GM18858 (cell line): ENCODE results near the gene ABHD6.
"Not testable (repeated sequence)": the region's sequence is repeated elsewhere in the genome, so short reads cannot be mapped to it uniquely, and the experiment has no call there.

Source experiments
- ATAC-seq: cut with Tn5 transposase; IDR thresholded peaks from one replicate; pipeline ENCODE4 v1.9.1; 2021; ENCODE audit not compliant: unreplicated experiment

ABHD6 gene, protein sequence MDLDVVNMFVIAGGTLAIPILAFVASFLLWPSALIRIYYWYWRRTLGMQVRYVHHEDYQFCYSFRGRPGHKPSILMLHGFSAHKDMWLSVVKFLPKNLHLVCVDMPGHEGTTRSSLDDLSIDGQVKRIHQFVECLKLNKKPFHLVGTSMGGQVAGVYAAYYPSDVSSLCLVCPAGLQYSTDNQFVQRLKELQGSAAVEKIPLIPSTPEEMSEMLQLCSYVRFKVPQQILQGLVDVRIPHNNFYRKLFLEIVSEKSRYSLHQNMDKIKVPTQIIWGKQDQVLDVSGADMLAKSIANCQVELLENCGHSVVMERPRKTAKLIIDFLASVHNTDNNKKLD

GRCh38 chr3:58237238-58237940 lies at the start of gene ABHD6:
Gene ABHD6, plus strand, starts transcription at chr3:58237792. Its CDS starts 18,795 bp downstream, at chr3:58256587.
- peak; percentile 43 for ATAC-seq

DNA sequence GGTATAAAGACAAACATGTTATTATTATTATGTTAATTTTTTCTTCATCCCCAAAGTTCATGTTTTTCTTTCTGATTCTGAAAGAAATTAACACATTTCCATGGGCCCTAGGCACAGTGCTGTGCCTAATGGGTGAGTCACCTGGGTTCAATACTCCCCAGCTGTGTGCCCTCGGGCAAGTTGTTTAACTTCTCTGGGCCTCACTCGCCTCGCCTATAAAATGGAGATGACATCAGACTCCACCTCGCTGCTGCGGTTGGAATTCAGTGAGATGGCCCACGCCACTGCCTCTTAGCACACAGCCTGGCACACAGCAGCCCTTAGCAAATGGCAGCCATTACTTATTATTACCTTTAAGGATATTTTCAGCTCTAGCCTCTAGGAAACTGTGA lies 49.4 kb upstream of the ABHD6 start:
- ATAC-seq: no peak

DNA sequence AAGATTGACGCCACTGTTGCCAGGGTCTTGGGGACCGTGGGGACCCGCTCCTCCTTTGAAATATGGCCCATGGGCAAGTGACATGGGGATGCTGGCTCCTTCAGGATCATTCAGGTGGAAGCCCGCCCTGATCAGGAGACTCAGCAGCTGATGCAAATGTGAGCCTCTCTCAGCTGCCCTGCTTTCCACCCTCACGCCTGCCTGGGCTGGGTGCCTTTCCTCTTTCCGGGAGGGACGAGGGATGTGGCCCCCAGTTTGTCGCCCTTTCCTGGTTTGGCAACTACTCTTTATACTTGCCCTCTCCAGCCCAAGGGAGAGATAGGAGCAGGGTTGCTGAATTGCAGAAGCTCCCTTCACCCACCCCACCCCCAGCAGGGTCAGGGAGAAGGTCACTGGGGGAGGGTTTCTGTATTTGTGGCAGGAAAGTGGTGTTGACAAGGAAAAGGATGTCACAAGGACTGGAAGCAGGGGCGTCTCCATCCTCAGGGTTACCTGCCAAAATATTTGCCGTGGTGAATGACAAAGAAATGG lies 48.6 kb upstream of the ABHD6 start:
- no peak for ATAC-seq

DNA sequence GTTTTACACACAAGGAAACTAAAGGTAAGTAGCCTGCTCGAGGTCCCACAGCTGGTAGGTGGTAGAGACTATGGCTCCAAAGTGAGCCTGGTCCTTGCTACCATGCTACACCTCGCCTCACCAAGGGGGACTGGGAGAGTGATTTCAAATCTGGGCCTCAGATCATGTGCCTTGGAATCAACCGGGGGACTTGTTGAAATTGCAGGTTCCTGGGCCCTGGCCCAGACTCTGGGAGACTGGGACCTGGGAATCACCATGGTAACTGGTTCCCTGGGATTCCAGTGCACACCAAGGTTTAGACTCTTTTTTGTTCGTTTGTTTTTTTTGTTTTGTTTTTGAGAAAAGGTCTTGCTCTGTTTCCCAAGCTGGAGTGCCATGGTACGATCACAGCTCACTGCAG lies 47.9 kb upstream of the ABHD6 start:
- ATAC-seq: no peak

GRCh38 chr3:58190291-58190690 lies 47.3 kb upstream of the ABHD6 start:
- ATAC-seq: no peak

DNA sequence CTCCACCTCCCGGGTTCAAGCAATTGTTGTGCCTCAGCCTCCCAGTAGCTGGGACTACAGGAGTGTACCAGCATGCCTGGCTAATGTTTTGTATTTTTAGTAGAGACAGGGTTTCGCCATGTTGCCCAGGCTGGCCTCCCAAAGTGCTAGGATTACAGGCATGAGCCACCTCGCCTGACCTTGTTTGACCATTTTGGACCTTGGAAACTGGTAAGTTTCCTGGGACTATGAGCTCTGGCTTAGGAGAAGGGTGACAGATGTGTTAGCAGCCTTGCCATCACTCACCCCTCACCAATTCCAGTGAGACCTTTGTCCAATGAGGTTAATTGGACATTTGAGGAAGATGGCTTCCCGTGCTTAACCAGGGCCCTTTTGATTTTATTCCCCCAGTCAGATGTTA lies 46.7 kb upstream of the ABHD6 start:
- ATAC-seq: no peak

- no peak for ATAC-seq
Measured at GRCh38 chr3:58191361-58191991, 46.1 kb upstream of the ABHD6 start.

GRCh38 chr3:58192069-58192468 lies 45.5 kb upstream of the ABHD6 start:
- ATAC-seq: no peak

DNA sequence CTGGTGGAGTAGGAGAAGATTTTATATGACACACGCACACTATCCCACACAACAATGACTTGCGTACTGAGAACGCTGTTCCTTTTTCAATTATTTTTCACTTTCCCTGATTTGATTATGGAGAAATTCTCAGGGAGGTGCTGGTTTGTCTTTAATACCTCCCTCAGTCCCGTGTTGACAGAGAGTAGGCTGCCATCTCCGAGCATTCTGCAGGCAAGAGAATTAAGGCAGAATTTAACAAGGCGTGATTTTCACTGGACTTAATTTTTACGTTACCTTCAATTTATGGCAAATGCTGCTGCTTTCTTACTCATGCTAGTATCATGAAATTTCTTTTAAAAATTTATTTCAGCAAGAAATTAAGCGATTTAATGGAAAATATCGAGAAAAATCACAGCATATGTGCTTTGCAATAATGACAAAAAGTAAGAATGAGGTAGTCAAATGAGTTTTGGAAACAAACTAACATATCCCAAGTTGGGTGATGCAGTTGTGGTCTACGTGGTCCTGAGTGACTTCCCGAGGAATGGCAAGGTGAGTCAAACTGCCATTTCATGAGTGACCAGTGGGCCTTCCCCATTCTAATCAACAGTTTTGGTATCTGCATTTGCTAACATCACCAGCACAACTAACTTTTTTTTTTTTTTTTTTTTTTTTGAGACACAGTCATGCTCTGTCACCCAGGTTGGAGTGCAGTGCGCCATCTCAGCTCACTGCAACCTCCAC lies 43.7 kb upstream of the ABHD6 start:
- no peak for ATAC-seq

DNA sequence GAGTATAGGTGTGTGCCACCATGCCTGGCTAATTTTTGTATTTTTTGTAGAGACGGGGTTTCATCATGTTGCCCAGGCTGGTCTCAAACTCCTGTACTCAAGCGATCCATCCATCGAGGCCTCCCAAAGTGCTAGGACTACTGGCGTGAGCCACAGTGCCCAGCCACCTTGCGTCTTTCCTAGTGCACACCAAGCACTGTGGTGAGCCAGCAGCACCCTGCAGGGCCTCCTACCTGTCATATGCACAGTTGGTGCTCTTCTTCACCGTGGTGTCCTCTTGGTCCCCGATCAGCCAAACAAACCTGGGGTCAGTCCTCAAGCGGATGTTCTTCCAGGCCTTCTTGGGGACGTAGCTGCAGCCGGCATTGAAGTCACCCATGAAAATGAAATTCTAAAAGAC lies 40.0 kb upstream of the ABHD6 start:
- no peak for ATAC-seq

DNA sequence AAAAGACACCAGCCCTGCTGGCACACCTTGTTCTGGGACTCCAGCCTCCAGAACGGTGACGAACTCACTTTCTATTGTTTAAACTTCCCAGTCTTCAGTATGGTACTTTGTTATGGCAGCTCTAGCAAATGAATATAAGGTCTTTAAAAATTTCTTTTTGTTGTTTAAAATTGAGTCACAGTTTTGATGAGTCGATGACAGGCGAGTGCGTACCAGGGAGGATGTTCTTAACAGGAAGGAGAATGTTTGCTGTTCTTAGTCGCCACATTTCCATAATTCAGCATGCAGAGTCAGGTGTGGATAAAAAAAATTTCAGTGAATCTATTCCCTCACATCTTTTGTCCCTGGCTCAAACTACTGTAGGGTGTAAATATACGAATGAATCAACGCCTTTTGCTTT lies 39.2 kb upstream of the ABHD6 start:
- no peak for ATAC-seq

GRCh38 chr3:58198804-58199203 lies 38.8 kb upstream of the ABHD6 start:
- ATAC-seq: no peak

GRCh38 chr3:58200121-58200709 lies 37.4 kb upstream of the ABHD6 start:
- no peak for ATAC-seq

GRCh38 chr3:58200846-58201355 lies 36.7 kb upstream of the ABHD6 start:
- no peak for ATAC-seq

- ATAC-seq: not testable (repeated sequence)
Measured at GRCh38 chr3:58201451-58201850, 36.1 kb upstream of the ABHD6 start.

DNA sequence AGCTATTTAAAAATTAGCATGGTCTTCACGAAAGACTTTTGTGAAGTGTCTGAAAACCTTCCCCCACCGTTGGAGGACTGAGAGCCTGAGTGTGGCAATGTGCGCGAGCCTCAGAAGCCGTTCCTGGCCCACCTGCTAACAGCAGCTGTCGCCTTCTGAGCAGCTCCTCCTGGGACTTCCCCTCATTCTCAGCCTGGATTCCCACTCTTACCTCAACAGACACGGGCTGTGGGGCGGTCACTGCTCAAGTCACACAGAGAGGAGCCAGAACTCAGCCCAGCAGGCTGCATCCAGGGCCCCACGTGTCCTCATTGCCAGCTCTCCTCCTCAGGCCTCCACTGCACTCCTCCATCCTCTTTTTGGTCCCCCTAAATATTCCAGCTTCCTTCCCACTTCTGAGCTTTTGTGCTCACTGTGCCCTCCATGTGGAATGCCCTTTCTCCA lies 34.7 kb upstream of the ABHD6 start:
- ATAC-seq: peak; percentile 65

- no peak for ATAC-seq
Measured at GRCh38 chr3:58203541-58203940, 34.1 kb upstream of the ABHD6 start.

DNA sequence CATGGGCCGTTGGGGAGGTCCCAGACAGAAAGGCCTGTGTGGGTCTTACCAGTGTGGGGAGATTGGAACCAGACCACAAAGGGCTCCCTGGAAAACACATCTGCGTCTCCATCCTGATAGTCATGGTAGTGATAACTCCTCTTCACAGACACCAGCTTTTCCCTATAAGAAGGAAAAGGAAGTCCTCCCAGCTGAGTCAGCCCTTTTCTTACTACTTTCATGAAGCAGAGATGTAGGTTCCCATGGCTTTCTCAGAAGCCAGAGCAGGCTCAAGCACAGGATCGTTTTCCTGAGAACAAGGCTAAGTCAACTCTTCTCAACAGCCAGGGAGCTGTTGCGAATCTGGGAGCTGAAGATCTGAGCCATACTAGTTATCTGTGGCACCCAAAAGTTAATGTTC lies 32.9 kb upstream of the ABHD6 start:
- ATAC-seq: no peak

DNA sequence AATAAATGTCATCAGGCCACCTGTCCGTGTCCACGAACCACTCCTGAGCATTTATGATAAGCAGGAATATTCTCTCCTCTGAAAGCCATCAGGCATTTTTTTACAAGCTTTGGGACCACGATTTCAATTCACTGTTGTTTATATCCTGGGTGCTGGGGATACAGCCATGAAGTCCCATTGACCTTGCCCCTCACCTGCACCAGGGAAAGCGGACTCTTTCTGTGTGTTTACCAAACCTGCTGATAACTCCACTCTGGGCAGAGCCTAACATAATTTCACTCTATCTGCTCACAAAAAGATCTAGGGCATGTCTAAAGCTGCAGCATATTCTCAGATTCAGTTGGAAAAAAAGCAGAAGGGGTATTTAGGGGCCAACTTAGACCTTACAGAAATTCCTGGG lies 31.6 kb upstream of the ABHD6 start:
- no peak for ATAC-seq

- no peak for ATAC-seq
Measured at GRCh38 chr3:58206406-58207011, 31.1 kb upstream of the ABHD6 start.
